HCT116 (cell line): Measurements from ENCODE around the gene TEX11. TPM values are rescaled to one million over a fixed set of nuclear protein-coding genes. Genes with fewer than 3 reads are reported as not detected.

ENCODE experiments used
- ATAC-seq: fragments of 200-7000 bp; cut with Tn5 transposase; 2 replicates; pipeline ENCODE4 v1.9.1; 2020; ENCODE audit warnings: mild to moderate bottlenecking, moderate library complexity
- BruUV-seq: library from RNA; stranded (reverse); fragments of 400-500 nt; replicated peaks from 2 replicates; lab custom pipeline; 2021; lab: Mats Ljungman, UMichigan
- CTCF ChIA-PET: fragments of 300-600 bp; sonication (Branson Sonifier 250); formaldehyde crosslinking; loops from one replicate; lab custom pipeline; 2021; ENCODE audit warnings: antibody characterized with exemption; lab: Charles Lee
- POLR2A ChIA-PET: fragments of 300-600, 350-600 bp; sonication (Branson Sonifier 250); formaldehyde crosslinking; loops from one replicate; lab custom pipeline; 2021; ENCODE audit warnings: antibody characterized with exemption; lab: Charles Lee
- RAD21 ChIA-PET, 2 experiments: fragments of 300-600 bp; sonication (Branson Sonifier 250); formaldehyde crosslinking; loops; one replicate each; lab custom pipeline; 2023; ENCODE audit warnings: low total read pairs in 2 of 2; ENCODE audit not compliant: uncharacterized antibody in 2 of 2, unreplicated experiment in 2 of 2, low non-redundant PET in 1 of 2; lab: Charles Lee
- DNase-seq: peaks from one replicate; pipeline ENCODE4 v3.0.0-alpha.2; 2010; ENCODE audit warnings: low read depth, low spot score
- H2AFZ ChIP-seq: fragments of 200-600 bp; shearing (Covaris generic), sonication (generic); 2 replicates; pipeline ENCODE4 v1.6.1; 2017; ENCODE audit warnings: low read depth, mixed run types, mixed read lengths, antibody characterized with exemption, low read length; ENCODE audit not compliant: poor library complexity, severe bottlenecking
- H3K27ac ChIP-seq: 2 replicates; pipeline ENCODE4 v1.5.1; 2012; ENCODE audit warnings: low read depth, low read length
- H3K27me3 ChIP-seq: fragments of 200-600 bp; sonication (generic); 2 replicates; pipeline ENCODE4 v1.6.1; 2016; ENCODE audit warnings: mixed run types, low read length, mixed read lengths; ENCODE audit not compliant: insufficient read depth
- H3K36me3 ChIP-seq, 2 experiments: fragments of 200-500 bp in 1 of 2; fragments of 200-600 bp in 1 of 2; sonication (Bioruptor generic) in 1 of 2; sonication (generic) in 1 of 2; 2 replicates each; pipeline versions ENCODE4 v1.5.1 to v1.6.1; 2014 to 2016; ENCODE audit warnings: low read length in 2 of 2, inconsistent platforms in 1 of 2, mixed read lengths in 1 of 2, mixed run types in 1 of 2; ENCODE audit not compliant: insufficient read depth in 2 of 2, control insufficient read depth in 1 of 2
- H3K4me1 ChIP-seq, 2 experiments: fragments of 200-600 bp in 1 of 2; sonication (generic) in 1 of 2; 2 replicates each; pipeline versions ENCODE4 v1.5.1 to v1.6.1; 2012 to 2017; ENCODE audit warnings: low read length in 2 of 2, inconsistent platforms in 1 of 2, mild to moderate bottlenecking in 1 of 2, mixed read lengths in 1 of 2, mixed run types in 1 of 2, moderate library complexity in 1 of 2; ENCODE audit not compliant: insufficient read depth in 2 of 2, control insufficient read depth in 1 of 2
- H3K4me2 ChIP-seq: fragments of 200-600 bp; sonication (generic); 2 replicates; pipeline ENCODE4 v1.6.1; 2017; ENCODE audit warnings: mixed run types, low read length, mixed read lengths
- H3K4me3 ChIP-seq, 2 experiments: fragments of 200-600 bp in 1 of 2; sonication (generic) in 1 of 2; replicated peaks in 1 of 2; 2 replicates each; pipeline ENCODE4 v1.5.1; 2011 to 2016; ENCODE audit warnings: low read length in 2 of 2, control low read depth in 1 of 2, low read depth in 1 of 2, mild to moderate bottlenecking in 1 of 2, mixed read lengths in 1 of 2, mixed run types in 1 of 2
- H3K79me2 ChIP-seq: fragments of 200-600 bp; sonication (generic); 2 replicates; pipeline ENCODE4 v1.6.1; 2017; ENCODE audit warnings: mild to moderate bottlenecking, mixed run types, low read length, moderate library complexity, mixed read lengths; ENCODE audit not compliant: insufficient read depth
- H3K9ac ChIP-seq: fragments of 200-600 bp; sonication (generic); 2 replicates; pipeline ENCODE4 v1.6.1; 2016; ENCODE audit warnings: low read length, mixed read lengths
- H3K9me2 ChIP-seq: fragments of 200-600 bp; sonication (generic), shearing (Covaris generic); 2 replicates; pipeline ENCODE4 v1.6.1; 2017; ENCODE audit warnings: mixed run types, mild to moderate bottlenecking, moderate library complexity; ENCODE audit not compliant: insufficient read depth
- H3K9me3 ChIP-seq, 2 experiments: fragments of 200-500 bp in 1 of 2; fragments of 200-600 bp in 1 of 2; sonication (Bioruptor generic) in 1 of 2; sonication (generic) in 1 of 2; 2 replicates each; pipeline ENCODE4 v1.6.1; 2014 to 2017; ENCODE audit warnings: low read length in 2 of 2, mixed read lengths in 2 of 2, inconsistent platforms in 1 of 2, low read depth in 1 of 2, mild to moderate bottlenecking in 1 of 2, mixed run types in 1 of 2, moderate library complexity in 1 of 2; ENCODE audit not compliant: control insufficient read depth in 1 of 2, insufficient read depth in 1 of 2
- H4K20me1 ChIP-seq: fragments of 200-600 bp; sonication (generic), shearing (Covaris generic); 2 replicates; pipeline ENCODE4 v1.6.1; 2017; ENCODE audit warnings: mixed run types, mild to moderate bottlenecking, moderate library complexity; ENCODE audit not compliant: insufficient read depth
- CBX3 ChIP-seq: IDR thresholded peaks from 2 replicates; pipeline ENCODE4 v1.6.1; 2012; ENCODE audit warnings: low read depth
- CEBPB ChIP-seq: IDR thresholded peaks from 2 replicates; pipeline ENCODE4 v1.6.1; 2012; ENCODE audit warnings: low read depth
- ELF1 ChIP-seq: IDR thresholded peaks from 2 replicates; pipeline ENCODE4 v1.6.1; 2012; ENCODE audit warnings: low read depth, borderline replicate concordance
- EZH2 ChIP-seq: fragments of 200-600 bp; sonication (generic); IDR thresholded peaks from 2 replicates; pipeline ENCODE4 v1.6.1; 2017; ENCODE audit warnings: antibody characterized with exemption, mixed run types
- EZH2phosphoT487 ChIP-seq: fragments of 200-600 bp; IDR thresholded peaks from 2 replicates; pipeline ENCODE4 v1.6.1; 2018; ENCODE audit warnings: antibody characterized with exemption, borderline replicate concordance
- FOSL1 ChIP-seq: IDR thresholded peaks from 2 replicates; pipeline ENCODE4 v1.6.1; 2012; ENCODE audit warnings: low read depth
- RAD21 ChIP-seq: IDR thresholded peaks from 2 replicates; pipeline ENCODE4 v1.6.1; 2012; ENCODE audit warnings: low read depth, mild to moderate bottlenecking
- SIN3A ChIP-seq: IDR thresholded peaks from 2 replicates; pipeline ENCODE4 v1.6.1; 2012; ENCODE audit warnings: low read depth
- SRF ChIP-seq: IDR thresholded peaks from 2 replicates; pipeline ENCODE4 v1.6.1; 2012; ENCODE audit warnings: low read depth
- TCF7L2 ChIP-seq: IDR thresholded peaks from 2 replicates; pipeline ENCODE4 v1.7.0; 2011; ENCODE audit warnings: borderline replicate concordance, inconsistent platforms; ENCODE audit not compliant: insufficient read depth, insufficient read length; ENCODE audit errors: extremely low read depth
- ZBTB33 ChIP-seq: IDR thresholded peaks from 2 replicates; pipeline ENCODE4 v1.6.1; 2011; ENCODE audit warnings: mild to moderate bottlenecking, low read length, moderate library complexity; ENCODE audit not compliant: insufficient replicate concordance; ENCODE audit errors: extremely low read depth
- ZNF274 ChIP-seq: fragments of 200-500 bp; sonication (Bioruptor generic); IDR thresholded peaks from 2 replicates; pipeline ENCODE4 v1.6.1; 2014; ENCODE audit warnings: mild to moderate bottlenecking, low read depth, low read length, inconsistent platforms
- intact Hi-C: fragments of 100-400 bp; cut with micrococcal nuclease; formaldehyde crosslinking; loops from 2 replicates; pipeline ENCODE4 v1.10.0; 2022
- total RNA-seq: library from RNA; stranded (reverse); gene quantifications from one replicate; pipeline ENCODE4 v1.2.1, GENCODE V29; 2021; ENCODE audit not compliant: unreplicated experiment

Gene TEX11
- total RNA-seq, 1 experiment from 2014 or later, result 0.10 TPM

- no peaks in the 10 kb centered on the region for H3K36me3 ChIP-seq
- intact Hi-C loops, result no loop called here
- H3K4me2 ChIP-seq, result no peak overlapping the region
- POLR2A ChIA-PET, result no interaction called here
- H3K27me3 ChIP-seq, result no peaks in the 10 kb centered on the region
- CTCF ChIA-PET, result no interaction called here
- no peak overlapping the region for H3K9ac ChIP-seq
- H3K4me1 ChIP-seq, result no peaks in the 10 kb centered on the region
- no peaks in the 10 kb centered on the region for H3K9me3 ChIP-seq
- no peak for ATAC-seq
- H2AFZ ChIP-seq, result no peak overlapping the region
- no TSS peak for BruUV-seq
- RAD21 ChIA-PET, result no interaction called here
- H4K20me1 ChIP-seq, result no peaks in the 10 kb centered on the region
- no peak overlapping the region for H3K4me3 ChIP-seq
- H3K9me2 ChIP-seq, result no peaks in the 10 kb centered on the region
- no peak for DNase-seq
- H3K79me2 ChIP-seq, result no peaks in the 10 kb centered on the region
- H3K27ac ChIP-seq, result no peak overlapping the region
- TF ChIP-seq ZNF274 (no peak), RAD21 (no peak), SIN3A (no peak), TCF7L2 (no peak), CEBPB (no peak), FOSL1 (no peak), EZH2phosphoT487 (no peak), ZBTB33 (no peak), EZH2 (no peak), ELF1 (no peak), CBX3 (no peak), SRF (no peak)
Measured at GRCh38 chrX:70878902-70879301, 29.6 kb downstream of the TEX11 start.
